CD4-positive, alpha-beta T cell treated with Interleukin-12 subunit alpha and Interleukin-12 subunit beta, for 1 hour (primary cell): Measurements from ENCODE around the gene BBS1.
"Not testable (repeated sequence)": the region's sequence is repeated elsewhere in the genome, so short reads cannot be mapped to it uniquely, and the experiment has no call there.

ENCODE experiments used
- DNase-seq: peaks from one replicate; pipeline ENCODE4 v3.0.0-alpha.2; 2020

Gene BBS1

DNA sequence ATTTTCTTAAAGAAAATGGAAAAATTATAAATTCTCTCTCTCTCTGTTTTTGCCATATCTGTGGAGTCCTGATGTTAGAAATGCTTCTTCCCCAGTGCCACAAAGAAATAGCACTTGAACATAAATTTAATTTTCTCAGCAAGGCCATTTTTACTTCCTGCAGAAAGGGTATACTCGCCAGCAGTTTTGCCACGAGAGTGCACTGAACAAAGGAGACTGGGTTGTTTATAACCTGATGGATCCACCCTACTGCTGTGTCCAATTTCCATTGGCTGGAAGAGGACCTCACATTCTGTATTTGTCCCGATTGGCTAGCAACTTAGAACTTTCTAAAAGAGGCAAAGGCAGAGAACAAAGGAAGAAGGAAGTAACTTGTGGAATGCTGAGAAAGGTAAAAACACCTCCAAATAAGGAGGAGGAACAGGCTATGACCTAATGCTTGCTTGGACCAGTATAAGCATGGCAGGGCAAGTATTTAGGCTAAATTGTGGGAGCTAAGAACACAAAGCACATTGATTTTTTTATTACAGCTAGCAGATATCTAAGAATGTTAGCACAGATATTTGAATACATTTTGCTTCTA is 72.2 kb downstream of the BBS1 start:
- DNase-seq = not testable (repeated sequence)
